Measurements from ENCODE around the gene SNX18. TPM values are rescaled to one million over a fixed set of nuclear protein-coding genes. Genes with fewer than 3 reads are reported as not detected.

The SNX18 gene
- total RNA-seq, 1 experiment from 2014 or later, result 12.6 TPM

DNA sequence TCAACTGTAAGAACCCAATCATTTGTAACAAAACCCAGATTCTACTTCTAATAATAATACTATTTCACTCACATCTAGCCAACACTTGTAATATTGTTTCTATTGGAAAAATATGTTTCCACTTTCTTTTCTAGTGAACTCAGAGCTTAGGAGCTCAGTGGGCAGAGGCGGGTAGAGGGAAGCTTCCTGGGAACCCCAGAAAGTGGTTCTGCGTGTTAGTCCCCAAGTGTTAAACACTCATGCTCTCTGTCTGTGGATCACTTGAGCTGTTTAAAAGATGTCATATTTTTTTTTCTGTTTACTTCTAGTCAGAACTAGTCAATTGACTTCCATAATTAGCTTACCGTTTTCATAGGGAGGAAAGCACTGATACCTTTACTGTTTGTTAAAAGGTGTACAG is 20.6 kb downstream of the SNX18 start:
- DNase-seq (ENCODE audit: extremely low read depth, low read depth), result no peak

DNA sequence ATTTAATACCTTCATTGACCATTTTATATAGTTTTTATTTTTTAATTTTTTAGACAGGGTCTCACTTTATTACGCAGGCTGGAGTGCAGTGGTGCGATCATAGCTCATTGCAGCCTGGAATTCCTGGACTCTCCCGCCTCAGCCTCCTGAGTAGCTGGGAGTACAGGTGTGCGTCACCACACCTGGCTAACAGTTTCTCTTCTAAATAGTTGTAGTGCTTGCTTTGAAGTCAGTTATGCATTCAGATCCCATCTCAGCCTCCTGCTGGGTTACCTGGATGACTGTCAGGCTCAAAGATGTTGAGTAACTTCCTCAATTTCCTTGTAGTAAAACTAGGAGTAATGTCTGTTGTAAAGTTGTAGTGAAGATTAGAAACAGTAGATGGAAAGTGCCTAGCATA is 21.4 kb downstream of the SNX18 start:
- DNase-seq (ENCODE audit: extremely low read depth, low read depth), result no peak

DNA sequence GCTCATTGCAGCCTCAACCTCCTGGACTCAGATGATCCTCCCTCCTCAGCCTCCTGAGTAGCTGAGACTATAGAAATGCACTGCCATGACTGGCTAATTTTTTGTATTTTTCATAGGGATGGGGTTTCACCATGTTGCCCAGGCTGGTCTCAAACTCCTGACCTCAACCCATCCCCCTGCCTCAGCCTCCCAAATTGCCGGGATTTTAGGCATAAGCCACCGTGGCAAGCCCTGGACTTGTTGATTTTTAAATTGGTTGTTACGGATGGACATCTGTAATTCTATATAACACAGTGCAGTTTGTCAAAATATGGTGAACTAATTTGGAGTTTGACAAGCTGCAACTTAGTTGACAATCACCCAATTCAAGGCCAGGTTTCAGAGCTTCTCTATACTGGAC is 22.7 kb downstream of the SNX18 start:
- no peak for DNase-seq (ENCODE audit: extremely low read depth, low read depth)

DNA sequence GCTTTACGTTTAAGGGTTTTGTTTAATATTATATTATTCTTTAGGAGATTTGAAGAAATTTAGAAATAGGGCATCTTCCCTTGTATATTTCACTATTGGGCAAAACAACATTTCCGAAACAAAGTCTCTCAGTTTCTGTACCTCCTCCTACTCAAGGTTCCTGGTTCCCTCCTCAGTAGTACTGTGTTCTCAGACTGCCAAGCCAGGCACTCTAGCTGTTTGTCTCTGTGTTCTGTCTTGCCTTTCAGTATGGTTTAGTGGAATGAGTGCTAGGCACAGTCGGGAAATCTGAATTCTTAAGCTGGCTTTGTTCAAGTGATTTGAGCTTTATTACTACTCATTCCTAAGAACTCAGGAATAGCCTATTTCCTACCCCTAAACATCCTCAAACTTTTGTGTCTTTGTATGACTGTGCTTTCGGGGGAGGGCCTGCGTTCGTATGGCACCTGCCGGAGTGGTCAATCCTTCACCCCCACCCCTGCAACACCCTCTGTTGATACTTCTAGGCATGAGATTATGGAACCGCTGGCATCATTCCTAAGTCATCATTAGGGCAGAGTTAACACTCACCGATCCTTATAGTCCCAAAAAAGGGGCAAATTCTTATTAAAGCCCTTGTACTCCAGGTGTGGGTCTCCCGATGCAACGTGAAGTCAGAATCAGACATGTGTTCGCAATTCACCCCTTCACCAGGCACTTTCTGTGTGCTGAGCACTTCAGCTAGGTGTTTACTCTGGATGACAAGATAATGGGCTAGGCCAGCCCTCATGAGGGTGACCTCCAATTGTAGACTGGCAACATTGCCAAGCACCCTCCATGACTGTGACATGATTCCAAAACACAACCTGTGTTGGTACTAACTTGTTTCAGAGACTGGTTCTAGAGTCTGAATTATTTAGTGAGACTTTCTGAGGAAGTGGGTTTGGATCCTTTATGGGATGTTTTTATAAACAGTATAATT is 24.5 kb downstream of the SNX18 start:
- no peak for DNase-seq (ENCODE audit: extremely low read depth, low read depth)

DNA sequence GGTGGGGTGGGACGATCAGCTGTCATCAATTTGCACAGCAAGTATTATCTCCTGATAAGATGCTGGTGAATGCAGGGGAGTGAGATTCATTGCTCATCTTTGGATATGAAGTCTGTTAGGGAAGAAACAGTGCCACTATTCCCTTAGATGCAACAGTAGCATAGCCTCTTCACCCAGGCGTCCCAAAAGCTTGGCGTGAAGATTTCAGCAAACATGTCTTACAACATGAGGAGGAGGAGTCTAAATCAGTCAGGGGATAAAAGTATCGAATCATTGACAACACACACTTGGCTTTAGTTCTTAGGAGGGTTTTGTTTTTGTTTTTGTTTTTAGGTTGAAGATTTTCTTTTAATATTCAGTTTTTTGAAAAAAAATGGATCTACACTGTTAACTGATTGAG is 26.5 kb downstream of the SNX18 start:
- DNase-seq (ENCODE audit: extremely low read depth, low read depth), result no peak

DNA sequence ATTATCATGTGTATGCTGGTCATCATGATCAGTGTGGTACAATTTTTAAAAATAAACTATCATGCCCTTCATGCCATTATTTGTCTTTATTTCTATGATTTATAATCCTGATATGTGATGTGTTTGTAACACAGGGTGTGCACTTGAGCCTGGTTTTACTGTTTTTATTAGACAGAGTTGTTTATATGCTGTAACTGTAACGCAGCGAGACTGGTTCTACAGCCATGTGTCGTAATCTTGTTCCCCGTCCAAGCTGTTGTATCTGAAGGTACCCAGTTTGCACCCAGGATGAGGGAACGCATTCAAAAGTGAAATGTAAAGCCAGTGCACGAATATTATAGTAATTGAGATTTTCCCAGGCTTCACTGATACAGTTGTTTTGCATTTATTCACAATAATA is 28.2 kb downstream of the SNX18 start:
- DNase-seq (ENCODE audit: extremely low read depth, low read depth), result no peak

DNA sequence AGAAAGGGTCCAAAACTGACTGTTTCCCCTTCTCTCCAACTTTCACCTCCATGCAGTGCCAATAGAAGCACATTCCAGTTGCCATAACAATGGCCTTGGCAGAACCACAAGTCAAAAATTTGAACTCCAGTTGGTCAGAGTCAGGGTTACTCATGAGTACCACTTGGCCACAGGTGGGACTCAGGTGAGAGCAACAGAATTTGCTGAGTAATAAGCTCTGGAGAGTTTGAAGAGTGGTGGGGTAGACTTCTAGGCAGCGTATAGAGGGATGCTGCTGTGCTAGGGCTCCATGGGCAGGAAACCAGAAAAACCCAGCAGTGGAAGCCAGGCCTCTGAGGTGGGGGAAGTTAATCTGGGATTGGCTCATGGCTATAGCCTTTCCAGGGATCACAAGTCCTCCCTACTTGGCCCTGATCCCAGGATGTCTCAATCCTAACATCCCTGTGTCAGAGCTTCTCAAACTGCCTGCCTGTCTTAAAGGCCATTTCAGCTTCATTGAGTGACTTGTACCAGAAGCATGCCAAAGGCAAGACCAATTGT is 30.2 kb downstream of the SNX18 start:
- DNase-seq (ENCODE audit: extremely low read depth, low read depth), result peak; percentile 72

DNA sequence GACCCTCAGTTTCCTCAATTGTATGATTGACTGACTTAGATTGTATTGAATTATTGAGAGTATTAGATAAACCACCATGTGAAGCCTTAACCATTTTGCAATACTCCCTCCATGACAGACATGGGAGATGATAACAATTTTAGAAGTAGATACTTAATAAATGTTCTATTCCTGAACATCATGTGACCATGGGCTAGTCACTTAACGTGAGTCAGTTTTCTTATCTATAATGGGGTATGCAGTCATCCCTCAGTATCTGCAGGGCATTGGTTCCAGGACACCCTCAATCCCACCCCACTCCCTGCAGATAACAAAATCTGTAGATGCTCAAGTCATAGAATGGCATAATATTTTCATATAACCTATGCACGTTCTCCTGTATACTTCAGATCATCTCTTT is 31.0 kb downstream of the SNX18 start:
- DNase-seq (ENCODE audit: extremely low read depth, low read depth), result no peak

DNA sequence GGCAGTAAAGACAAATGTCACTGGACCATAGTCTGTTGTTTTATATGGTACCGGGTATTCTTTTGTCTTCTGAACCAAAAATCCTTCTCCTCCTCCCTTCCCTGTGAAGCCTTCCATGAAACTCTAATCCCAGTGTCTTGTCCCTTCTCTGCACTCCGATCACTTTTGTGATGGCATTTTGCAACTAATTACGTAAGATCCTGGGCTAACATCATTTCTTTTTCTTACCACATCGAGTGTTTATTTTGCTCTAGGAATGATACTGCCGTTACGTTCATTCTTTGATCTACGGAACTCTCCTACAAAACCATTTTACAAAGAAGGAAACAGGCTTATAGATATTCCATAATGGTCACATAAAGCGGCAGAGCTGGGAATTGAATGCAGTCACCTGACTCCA is 33.7 kb downstream of the SNX18 start:
- DNase-seq (ENCODE audit: extremely low read depth, low read depth), result peak; percentile 4

DNA sequence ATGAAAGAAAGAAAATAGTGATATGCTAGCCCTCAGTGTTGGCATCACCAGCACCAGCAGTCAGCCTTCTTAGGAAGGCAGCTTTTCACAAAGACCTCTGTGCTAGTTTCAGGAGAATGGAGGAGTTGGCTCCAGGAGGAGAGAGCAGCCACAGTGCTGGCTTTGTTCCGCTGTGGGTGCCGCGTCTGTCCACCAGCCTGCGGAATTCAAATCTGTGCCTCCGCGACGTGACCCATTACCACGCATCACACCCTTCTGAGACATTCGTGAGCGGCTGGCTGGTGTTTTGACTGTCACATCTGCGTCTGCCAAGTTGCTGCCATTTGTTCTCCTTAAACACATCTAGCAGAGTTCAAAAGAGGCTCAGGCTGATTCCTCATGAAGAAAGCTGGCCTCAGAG is 34.4 kb downstream of the SNX18 start:
- no peak for DNase-seq (ENCODE audit: extremely low read depth, low read depth)

DNA sequence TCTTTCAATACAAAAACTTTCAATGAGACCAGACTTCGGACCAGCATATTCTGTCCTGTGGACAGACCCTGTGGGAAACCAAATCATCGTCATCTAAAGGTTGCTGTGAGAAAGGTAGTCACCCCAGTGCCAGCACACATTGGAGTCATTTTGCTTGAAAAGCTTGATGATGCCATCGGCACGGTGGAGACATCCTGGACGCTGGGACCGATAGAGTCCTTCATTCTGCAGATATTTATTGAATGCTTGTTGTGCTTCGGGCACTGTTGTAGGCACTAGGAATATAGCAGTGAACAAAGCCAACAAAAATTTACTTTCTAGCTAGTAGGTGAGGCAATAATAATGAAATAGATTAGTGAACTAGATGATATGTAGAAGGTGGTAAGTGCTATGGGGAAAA is 34.9 kb downstream of the SNX18 start:
- DNase-seq (ENCODE audit: extremely low read depth, low read depth), result no peak

DNA sequence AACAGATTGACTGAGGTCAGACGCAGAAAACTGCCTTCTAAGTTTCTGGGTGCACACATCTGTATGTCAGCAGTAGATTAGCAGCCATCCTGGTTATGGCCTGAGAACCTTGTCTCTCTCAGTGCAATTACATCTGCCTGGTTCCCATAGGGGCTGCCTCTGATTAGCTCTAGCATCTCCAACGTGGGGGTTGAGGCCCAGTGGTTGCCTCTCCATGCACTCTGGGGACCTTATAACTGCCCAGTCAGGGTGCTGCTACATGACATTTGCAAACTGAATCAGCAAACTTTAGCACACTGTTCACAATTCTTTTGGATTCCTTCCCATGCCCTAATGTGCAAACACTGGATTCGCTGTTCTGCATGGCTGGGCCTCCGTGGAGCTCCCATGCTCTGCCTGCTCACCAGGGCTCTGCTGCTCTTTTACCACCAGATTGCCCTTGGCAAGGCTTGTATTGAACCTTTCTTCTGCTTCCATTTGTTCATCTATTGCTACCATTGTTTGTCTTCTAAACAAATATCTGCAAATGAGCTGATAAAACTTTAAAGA is 36.2 kb downstream of the SNX18 start:
- DNase-seq (ENCODE audit: extremely low read depth, low read depth), result no peak

DNA sequence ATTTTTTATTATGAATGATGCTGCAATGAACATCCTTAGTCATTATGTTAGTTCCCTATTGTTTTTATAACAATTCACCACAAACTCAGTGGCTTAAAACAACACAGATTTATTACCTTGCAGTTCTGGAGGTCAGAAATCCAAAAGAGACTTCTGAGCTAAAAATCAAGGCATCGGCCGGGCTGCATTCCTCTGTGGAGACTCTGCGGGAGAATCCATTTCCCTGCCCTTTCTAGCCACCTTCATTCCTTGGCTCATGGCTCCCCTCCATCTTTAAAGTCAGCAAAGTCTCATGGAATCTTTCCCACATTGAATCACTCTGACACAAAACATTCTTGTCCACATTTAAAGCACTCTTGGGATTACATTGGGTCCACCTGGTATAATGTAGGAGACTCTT is 38.6 kb downstream of the SNX18 start:
- no peak for DNase-seq (ENCODE audit: extremely low read depth, low read depth)

DNA sequence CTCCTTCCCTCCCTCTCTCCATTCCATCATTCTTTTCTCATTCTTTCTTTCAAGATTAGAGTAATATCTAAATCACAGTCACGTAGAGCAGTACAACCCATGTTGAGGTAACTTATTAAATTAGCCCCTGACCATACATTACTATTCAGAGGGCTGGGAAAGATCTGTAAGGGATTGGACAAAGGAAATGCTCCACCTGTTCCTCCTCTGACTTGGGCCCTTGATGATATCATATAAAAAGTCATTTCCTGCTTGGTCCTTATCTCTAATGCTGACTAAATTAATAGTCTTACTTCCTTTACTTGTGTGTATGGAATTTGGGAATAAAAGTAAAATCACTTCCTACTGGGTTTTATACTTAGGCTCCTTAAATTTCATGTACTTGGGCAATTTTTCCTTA is 40.8 kb downstream of the SNX18 start:
- no peak for DNase-seq (ENCODE audit: extremely low read depth, low read depth)

DNA sequence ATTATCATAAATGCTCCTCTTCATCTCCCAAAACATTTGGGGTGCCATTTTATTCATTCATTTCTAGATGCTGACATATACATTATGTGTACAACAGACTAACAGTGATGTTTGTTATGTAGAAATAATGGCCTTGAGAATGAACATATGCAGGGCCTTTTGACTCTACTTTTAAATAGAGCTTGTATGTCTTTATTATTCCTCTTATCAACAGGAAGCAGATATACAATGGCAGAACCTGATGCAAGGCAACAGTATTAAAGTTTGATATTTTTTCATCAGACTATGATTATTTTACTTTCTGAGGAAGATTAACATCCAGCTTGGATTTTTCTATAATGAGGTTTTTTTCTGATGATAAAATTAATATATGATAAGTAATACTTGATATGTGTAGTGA is 44.1 kb downstream of the SNX18 start:
- DNase-seq (ENCODE audit: extremely low read depth, low read depth), result no peak

DNA sequence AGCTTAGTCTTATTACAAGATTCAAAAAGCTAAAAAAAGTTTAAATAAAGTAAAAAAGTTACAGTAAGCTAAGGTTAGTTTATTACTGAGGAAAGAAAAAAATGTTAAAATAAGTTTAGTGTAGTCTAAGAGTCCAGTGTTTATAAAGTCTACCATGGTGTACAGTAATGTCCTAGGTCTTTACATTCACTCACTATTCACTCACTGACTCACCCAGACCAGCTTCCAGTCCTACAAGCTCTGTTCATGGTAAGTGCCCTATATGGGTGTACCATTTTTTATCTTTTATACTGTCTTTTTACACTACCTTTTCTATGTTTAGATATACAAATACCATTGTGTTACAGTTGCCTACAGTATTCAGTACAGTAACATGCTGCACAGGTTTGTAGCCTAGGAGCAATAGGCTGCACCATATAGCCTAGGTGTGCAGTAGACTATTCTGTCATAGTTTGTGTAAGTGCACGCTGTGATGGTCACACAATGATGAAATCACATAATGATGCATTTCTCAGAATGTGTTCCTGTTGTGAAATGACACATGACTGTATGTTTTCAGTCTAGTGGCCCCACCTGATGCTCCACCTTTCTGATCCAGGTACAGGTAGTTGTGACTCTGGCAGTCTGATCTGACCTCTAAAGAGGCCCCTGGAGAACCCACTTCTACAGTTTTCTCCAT is 45.7 kb downstream of the SNX18 start:
- DNase-seq (ENCODE audit: extremely low read depth, low read depth), result no peak

DNA sequence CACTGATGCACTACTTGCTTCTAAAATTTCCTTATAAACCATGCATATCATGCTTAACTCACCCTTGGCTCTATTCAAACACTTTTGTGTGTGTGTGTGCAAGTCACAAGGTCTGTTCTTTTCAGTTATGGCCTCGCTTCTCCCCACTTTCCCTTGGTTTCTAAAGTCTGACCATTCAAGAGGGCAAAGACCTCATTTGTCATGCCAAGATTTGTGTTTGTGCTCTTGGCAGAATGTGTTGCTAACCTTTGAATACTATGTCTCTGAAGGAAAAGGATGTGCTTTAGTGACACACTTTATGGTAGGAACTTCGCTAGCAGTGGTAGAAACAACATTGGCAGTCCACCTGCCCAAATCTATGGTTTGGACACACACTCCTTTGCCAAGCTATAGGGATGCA is 50.4 kb downstream of the SNX18 start:
- no peak for DNase-seq (ENCODE audit: extremely low read depth, low read depth)

DNA sequence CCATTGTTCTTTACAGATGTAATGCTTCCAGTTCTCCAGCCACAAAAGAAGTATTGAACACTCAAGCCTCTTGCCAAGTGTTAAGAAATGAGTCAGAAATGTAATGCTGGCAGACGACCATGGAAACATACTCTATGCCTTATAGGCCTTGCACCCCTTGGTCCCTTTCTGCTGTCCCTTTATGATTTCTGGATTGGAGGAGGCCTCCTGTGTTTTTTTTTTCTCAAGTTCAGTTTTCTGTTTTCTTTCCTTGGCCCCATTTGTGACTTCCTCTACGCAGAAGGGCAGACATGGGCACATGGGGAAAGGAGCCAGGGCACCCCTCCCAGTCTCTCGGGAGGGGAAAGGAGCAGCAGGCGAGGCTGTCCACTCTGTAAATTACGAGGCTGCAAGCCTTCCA is 53.4 kb downstream of the SNX18 start:
- DNase-seq (ENCODE audit: extremely low read depth, low read depth), result no peak

DNA sequence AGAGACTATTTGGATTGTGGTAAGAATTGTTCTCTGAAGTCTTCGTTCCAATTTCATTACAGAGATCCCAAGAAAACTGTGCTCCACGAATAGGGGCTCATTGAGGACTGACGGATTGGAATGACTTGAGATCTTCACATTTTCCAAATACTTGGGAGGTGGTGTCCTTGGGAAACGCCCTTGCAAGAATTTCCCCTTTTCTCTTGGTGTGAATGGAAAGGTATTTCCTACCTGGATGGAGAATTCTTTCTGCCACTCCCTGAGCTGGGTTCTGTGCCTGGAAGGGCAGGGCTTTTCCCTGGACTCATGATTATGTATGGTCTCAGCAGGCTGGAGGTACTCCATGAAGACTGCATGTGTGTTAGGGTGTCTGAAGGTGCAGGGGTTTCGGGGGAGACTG is 53.9 kb downstream of the SNX18 start:
- no peak for DNase-seq (ENCODE audit: extremely low read depth, low read depth)

DNA sequence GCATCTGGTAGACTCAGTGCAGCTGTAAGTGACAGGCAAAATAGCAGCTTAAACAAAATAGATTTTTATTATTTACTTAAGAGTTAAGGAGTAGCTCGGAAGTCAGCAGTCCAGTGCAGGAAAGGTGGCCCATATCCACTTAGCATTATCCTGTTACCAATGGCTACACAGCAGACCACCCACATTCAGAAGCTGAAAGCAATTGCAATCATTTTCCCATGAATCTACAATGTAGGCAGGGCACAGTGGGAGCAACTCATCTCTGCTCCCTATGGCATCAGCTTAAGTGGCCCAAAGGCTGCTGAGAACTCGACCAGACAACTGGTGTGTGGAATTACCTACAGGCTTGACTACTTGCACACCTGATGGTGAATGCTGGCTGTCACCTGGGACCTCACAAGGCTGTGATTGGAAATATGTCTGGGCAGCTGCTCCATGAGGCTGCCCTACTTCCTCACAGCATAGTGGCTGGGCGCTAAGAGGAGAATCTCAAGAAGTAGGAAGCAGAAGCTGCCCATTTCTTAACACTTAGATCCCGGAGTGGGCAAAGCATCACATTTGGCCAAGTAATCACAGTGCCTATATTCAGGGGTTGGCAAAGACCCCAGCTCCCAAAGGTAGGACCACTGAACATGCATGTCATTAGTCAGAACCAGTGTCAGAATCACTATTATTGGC is 56.4 kb downstream of the SNX18 start:
- no peak for DNase-seq (ENCODE audit: extremely low read depth, low read depth)

DNA sequence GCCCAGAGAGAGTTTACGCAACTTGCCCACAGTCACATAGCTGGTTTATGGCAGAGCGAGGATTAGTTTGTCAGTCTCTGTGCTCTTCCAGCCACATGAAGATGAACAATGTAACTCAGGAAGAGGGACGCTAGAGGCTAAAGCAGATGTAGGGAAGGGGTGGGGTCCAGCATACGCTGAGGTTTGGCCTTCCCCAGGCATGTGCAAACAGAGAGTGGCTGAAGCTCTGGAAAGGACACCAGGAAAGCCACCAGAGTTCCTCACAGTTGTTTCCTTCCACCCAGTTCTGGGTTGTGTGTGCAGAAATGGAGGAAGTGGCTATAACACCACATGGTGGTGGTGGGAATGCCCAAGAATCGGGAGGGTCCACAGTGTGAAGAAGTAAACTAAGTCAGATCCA is 60.0 kb downstream of the SNX18 start:
- no peak for DNase-seq (ENCODE audit: extremely low read depth, low read depth)
